Large intestine (tissue), 1 donor: ENCODE measurements around the gene IL4I1. TPM values are rescaled to one million over a fixed set of nuclear protein-coding genes. Genes with fewer than 3 reads are reported as not detected.

Source experiments
- polyA plus RNA-seq: library from polyadenylated mRNA; unstranded; fragments of 120-200 nt; gene quantifications from one replicate; pipeline ENCODE4 v1.2.1, GENCODE V29; 2013

The IL4I1 gene
- polyA plus RNA-seq, 1 donor, result 3.5 TPM

Other genes starting within 250 kb of the IL4I1 start
- gene IRF3, start 231.0 kb downstream of the IL4I1 start, polyA plus RNA-seq, result 95.2 TPM
- gene BCL2L12, start 231.0 kb downstream of the IL4I1 start, polyA plus RNA-seq, result 22.4 TPM
- 125 TPM for gene PRMT1, start 219.6 kb downstream of the IL4I1 start, polyA plus RNA-seq
- 1.4 TPM for gene ADM5, start 207.3 kb downstream of the IL4I1 start, polyA plus RNA-seq
- gene CPT1C, start 205.8 kb downstream of the IL4I1 start, polyA plus RNA-seq, result 7.4 TPM
- gene TSKS, start 133.6 kb downstream of the IL4I1 start, polyA plus RNA-seq, result 0.15 TPM
- gene AP2A1, start 129.9 kb downstream of the IL4I1 start, polyA plus RNA-seq, result 60.5 TPM
- 18.4 TPM for gene FUZ, start 83.6 kb downstream of the IL4I1 start, polyA plus RNA-seq
- 57.7 TPM for gene MED25, start 78.6 kb downstream of the IL4I1 start, polyA plus RNA-seq
- 153 TPM for gene PTOV1, start 45.7 kb downstream of the IL4I1 start, polyA plus RNA-seq
- gene PNKP, start 29.3 kb downstream of the IL4I1 start, polyA plus RNA-seq, result 61.2 TPM
- gene AKT1S1, start 19.5 kb downstream of the IL4I1 start, polyA plus RNA-seq, result 38.5 TPM
- gene TBC1D17, start 19.2 kb downstream of the IL4I1 start, polyA plus RNA-seq, result 31.6 TPM
- gene ATF5, start 32.3 kb upstream of the IL4I1 start, polyA plus RNA-seq, result 44.7 TPM
- gene NUP62, start 32.6 kb upstream of the IL4I1 start, polyA plus RNA-seq, result 46.2 TPM
- 23.8 TPM for gene SIGLEC11, start 64.3 kb upstream of the IL4I1 start, polyA plus RNA-seq
- 52.9 TPM for gene VRK3, start 128.5 kb upstream of the IL4I1 start, polyA plus RNA-seq
- gene ZNF473, start 129.1 kb upstream of the IL4I1 start, polyA plus RNA-seq, result 6.7 TPM